Measurements from ENCODE around the gene MGLL. TPM values are rescaled to one million over a fixed set of nuclear protein-coding genes. Genes with fewer than 3 reads are reported as not detected.

MGLL gene
- total and polyA plus RNA-seq, 9 of the 15 experiments (the other 6 are each of a cell fraction or from before 2014, with no cell fraction given): 0.12 to 0.32 (median 0.18) TPM; not detected in 6

DNA sequence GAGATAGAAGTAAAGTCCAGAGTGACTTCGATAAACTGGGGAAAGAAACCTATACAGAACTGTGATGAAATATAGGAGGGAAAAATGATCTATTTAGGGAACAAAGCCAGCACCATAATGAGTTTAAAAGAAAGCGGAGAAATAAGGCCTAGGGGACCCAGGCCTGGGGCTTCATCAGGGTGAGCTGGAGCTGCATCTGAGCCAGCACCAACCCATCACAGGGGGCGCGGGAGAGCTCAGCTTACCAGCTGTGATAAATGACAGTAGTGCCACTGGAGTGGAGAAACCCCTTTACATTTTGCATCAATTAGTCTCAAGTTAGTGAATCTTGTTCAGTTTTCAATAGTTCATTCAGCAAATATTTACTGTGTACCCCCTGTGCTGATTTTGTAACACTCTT is 172.1 kb downstream of the MGLL start:
- ChIA-PET CTCF (ENCODE audit: low intra/inter-chr PET ratio) (interaction anchor here (0.8 kb wide), 1 partner anchor 1145 kb away, joined by 3 read pairs; no protein-coding TSS in a partner anchor), POLR2A (no interaction called here)
- no peaks in the 10 kb centered on the region for H3K27me3 ChIP-seq (ENCODE audit: control insufficient read depth in 2 of 2, insufficient read depth in 2 of 2, low read length in 2 of 2)
- BruUV-seq (replicated peaks): no TSS peak
- WGBS (ENCODE audit: insufficient coverage, low coverage, missing lambda C conversion rate): 92% methylated on average over 4 of the region's 4 CpGs
- in situ Hi-C loops (cut with MboI): no loop called here
- no peak overlapping the region for H3K27ac ChIP-seq (ENCODE audit: extremely low read depth, low read depth, low read length)
- H3K4me3 ChIP-seq: no peak overlapping the region
- intact Hi-C loops (cut with micrococcal nuclease): loop anchor here (10.0 kb wide), 2 partner anchors 185 to 485 kb away; no protein-coding TSS in a partner anchor
- no peak overlapping the region for H2AFZ ChIP-seq (ENCODE audit: low read depth, low read length)
- H3K4me2 ChIP-seq (ENCODE audit: insufficient read depth, low read length): no peak overlapping the region
- H4K20me1 ChIP-seq (replicated peaks; ENCODE audit: control insufficient read depth, insufficient read depth, low read length): no peaks in the 10 kb centered on the region
- no peak overlapping the region for H3K9ac ChIP-seq (ENCODE audit: insufficient read depth in 1 of 2, low read depth in 2 of 2, low read length in 2 of 2)
- H3K9me3 ChIP-seq (replicated peaks; ENCODE audit: control insufficient read depth, insufficient read depth, low read depth, low read length): no peaks in the 10 kb centered on the region
- no peaks in the 10 kb centered on the region for H3K4me1 ChIP-seq (replicated peaks in 1 of 2; ENCODE audit: control insufficient read depth in 2 of 2, insufficient read depth in 2 of 2, low read length in 2 of 2)
- peaks cover 14% of the 10 kb centered on the region; the same call in 1 of the 3 replicates for H3K36me3 ChIP-seq (ENCODE audit: control insufficient read depth, insufficient read depth, low read length)
- H3K79me2 ChIP-seq (ENCODE audit: control insufficient read depth, insufficient read depth, low read length): no peaks in the 10 kb centered on the region
- no peak for FAIRE-seq
- no peaks in the 10 kb centered on the region for H3K9me1 ChIP-seq (ENCODE audit: control insufficient read depth, insufficient read depth, low read length)
- ATAC-seq: no peak
- DNase-seq (ENCODE audit: extremely low read depth in 1 of 4, low spot score in 3 of 4): no peak
- no peak for TF ChIP-seq SIN3A (IDR thresholded peaks at IDR 0.05; ENCODE audit: borderline replicate concordance in 2 of 2, control insufficient read depth in 1 of 2, low read depth in 2 of 2, low read length in 2 of 2)
- no peak for TF ChIP-seq RBM34 (IDR thresholded peaks at IDR 0.05; ENCODE audit: borderline replicate concordance, insufficient read depth, low read length)
- no peak for TF ChIP-seq CBFB (CRISPR knock-in tag; IDR thresholded peaks at IDR 0.05)
- no peak for TF ChIP-seq ERF (CRISPR knock-in tag; IDR thresholded peaks at IDR 0.05)
- TF ChIP-seq L3MBTL2 (IDR thresholded peaks at IDR 0.05): no peak
- no peak for TF ChIP-seq SREBF1 (IDR thresholded peaks at IDR 0.05; ENCODE audit: borderline replicate concordance, low read depth, low read length)
- no peak for TF ChIP-seq CCNT2 (IDR thresholded peaks at IDR 0.05; ENCODE audit: borderline replicate concordance, extremely low read depth, insufficient read length, low read depth, low read length)
- no peak for TF ChIP-seq ADNP (tag; IDR thresholded peaks at IDR 0.05)
- TF ChIP-seq PYGO2 (tag; IDR thresholded peaks at IDR 0.05): no peak
- no peak for TF ChIP-seq LEF1 (IDR thresholded peaks at IDR 0.05)
- TF ChIP-seq EZH2 (IDR thresholded peaks at IDR 0.05; ENCODE audit: borderline replicate concordance, low read depth, low read length): no peak
- no peak for TF ChIP-seq MED1 (CRISPR knock-in tag; IDR thresholded peaks at IDR 0.05; ENCODE audit: borderline replicate concordance)
- TF ChIP-seq ZNF212 (CRISPR knock-in tag; IDR thresholded peaks at IDR 0.05): no peak
- no peak for TF ChIP-seq RFX1 (IDR thresholded peaks at IDR 0.05)
- TF ChIP-seq, protein P1, sequence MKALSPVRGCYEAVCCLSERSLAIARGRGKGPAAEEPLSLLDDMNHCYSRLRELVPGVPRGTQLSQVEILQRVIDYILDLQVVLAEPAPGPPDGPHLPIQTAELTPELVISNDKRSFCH (CRISPR knock-in tag; IDR thresholded peaks at IDR 0.05): no peak
- TF ChIP-seq, protein P1 (tag; IDR thresholded peaks at IDR 0.05): no peak
- TF ChIP-seq, protein P2, sequence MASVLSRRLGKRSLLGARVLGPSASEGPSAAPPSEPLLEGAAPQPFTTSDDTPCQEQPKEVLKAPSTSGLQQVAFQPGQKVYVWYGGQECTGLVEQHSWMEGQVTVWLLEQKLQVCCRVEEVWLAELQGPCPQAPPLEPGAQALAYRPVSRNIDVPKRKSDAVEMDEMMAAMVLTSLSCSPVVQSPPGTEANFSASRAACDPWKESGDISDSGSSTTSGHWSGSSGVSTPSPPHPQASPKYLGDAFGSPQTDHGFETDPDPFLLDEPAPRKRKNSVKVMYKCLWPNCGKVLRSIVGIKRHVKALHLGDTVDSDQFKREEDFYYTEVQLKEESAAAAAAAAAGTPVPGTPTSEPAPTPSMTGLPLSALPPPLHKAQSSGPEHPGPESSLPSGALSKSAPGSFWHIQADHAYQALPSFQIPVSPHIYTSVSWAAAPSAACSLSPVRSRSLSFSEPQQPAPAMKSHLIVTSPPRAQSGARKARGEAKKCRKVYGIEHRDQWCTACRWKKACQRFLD (CRISPR knock-in tag; IDR thresholded peaks at IDR 0.05): no peak
- no peak for TF ChIP-seq KDM4B (IDR thresholded peaks at IDR 0.05; ENCODE audit: borderline replicate concordance in 2 of 2, low read depth in 1 of 2)
- TF ChIP-seq STAG1 (CRISPR knock-in tag; IDR thresholded peaks at IDR 0.05; ENCODE audit: borderline replicate concordance): no peak
- TF ChIP-seq, protein P3, sequence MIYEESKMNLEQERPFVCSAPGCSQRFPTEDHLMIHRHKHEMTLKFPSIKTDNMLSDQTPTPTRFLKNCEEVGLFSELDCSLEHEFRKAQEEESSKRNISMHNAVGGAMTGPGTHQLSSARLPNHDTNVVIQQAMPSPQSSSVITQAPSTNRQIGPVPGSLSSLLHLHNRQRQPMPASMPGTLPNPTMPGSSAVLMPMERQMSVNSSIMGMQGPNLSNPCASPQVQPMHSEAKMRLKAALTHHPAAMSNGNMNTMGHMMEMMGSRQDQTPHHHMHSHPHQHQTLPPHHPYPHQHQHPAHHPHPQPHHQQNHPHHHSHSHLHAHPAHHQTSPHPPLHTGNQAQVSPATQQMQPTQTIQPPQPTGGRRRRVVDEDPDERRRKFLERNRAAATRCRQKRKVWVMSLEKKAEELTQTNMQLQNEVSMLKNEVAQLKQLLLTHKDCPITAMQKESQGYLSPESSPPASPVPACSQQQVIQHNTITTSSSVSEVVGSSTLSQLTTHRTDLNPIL (CRISPR knock-in tag; IDR thresholded peaks at IDR 0.05): no peak
